Stimulated activated effector memory CD8-positive, alpha-beta T cell treated with anti-CD3 and anti-CD28 coated beads, Interleukin-12 subunit alpha, Interleukin-12 subunit beta, amount 100 ng/mL, for 72 hours (primary cell): ENCODE measurements around the gene C2.

ENCODE experiments used
- ATAC-seq: fragments of 150-1000 bp; cut with Tn5 transposase; 2 replicates; pipeline ENCODE4 v1.10.0; 2021
- DNase-seq, 2 donors: peaks; one replicate each; pipeline ENCODE4 v3.0.0; 2021 to 2022; ENCODE audit warnings: low spot score in 2 of 2
- H3K27ac Mint-ChIP-seq: one replicate; pipeline ENCODE4 v1.8.0; 2022; ENCODE audit warnings: mild to moderate bottlenecking, mixed read lengths
- H3K36me3 Mint-ChIP-seq: one replicate; pipeline ENCODE4 v1.8.0; 2022; ENCODE audit warnings: mild to moderate bottlenecking, mixed read lengths
- H3K4me1 Mint-ChIP-seq: one replicate; pipeline ENCODE4 v1.8.0; 2022; ENCODE audit warnings: mixed read lengths
- H3K4me3 Mint-ChIP-seq: one replicate; pipeline ENCODE4 v1.8.0; 2022; ENCODE audit warnings: mild to moderate bottlenecking, mixed read lengths
- H3K9me3 Mint-ChIP-seq: one replicate; pipeline ENCODE4 v1.8.0; 2022; ENCODE audit warnings: mixed read lengths

Gene C2

GRCh38 chr6:31933537-31933936 lies 6.0 kb downstream of the C2 start:
- Mint-ChIP-seq H3K4me3 (no peak overlapping the region), H3K36me3 (no peaks in the 10 kb centered on the region), H3K9me3 (no peaks in the 10 kb centered on the region), H3K27ac (no peak overlapping the region), H3K4me1 (no peaks in the 10 kb centered on the region)
- DNase-seq = no peak
- ATAC-seq = no peak

GRCh38 chr6:31935021-31935420 lies 7.5 kb downstream of the C2 start:
- Mint-ChIP-seq H3K27ac (no peak overlapping the region), H3K4me1 (no peaks in the 10 kb centered on the region), H3K4me3 (no peak overlapping the region), H3K36me3 (no peaks in the 10 kb centered on the region), H3K9me3 (no peaks in the 10 kb centered on the region)
- DNase-seq = no peak
- no peak for ATAC-seq

- H3K9me3 Mint-ChIP-seq = no peaks in the 10 kb centered on the region
- H3K4me3 Mint-ChIP-seq = no peak overlapping the region
- no peaks in the 10 kb centered on the region for H3K4me1 Mint-ChIP-seq
- no peak for DNase-seq
- H3K36me3 Mint-ChIP-seq = no peaks in the 10 kb centered on the region
- no peak for ATAC-seq
- H3K27ac Mint-ChIP-seq = no peak overlapping the region
These were observed 8.3 kb downstream of the C2 start for GRCh38 chr6:31935823-31936222.

- H3K9me3 Mint-ChIP-seq = no peaks in the 10 kb centered on the region
- ATAC-seq (no peak), DNase-seq (no peak)
- H3K4me1 Mint-ChIP-seq = peaks cover under 1% of the 10 kb centered on the region
- no peak overlapping the region for H3K27ac Mint-ChIP-seq
- H3K4me3 Mint-ChIP-seq = no peak overlapping the region
- no peaks in the 10 kb centered on the region for H3K36me3 Mint-ChIP-seq
These were observed 12.7 kb downstream of the C2 start for GRCh38 chr6:31940256-31940664.

DNA sequence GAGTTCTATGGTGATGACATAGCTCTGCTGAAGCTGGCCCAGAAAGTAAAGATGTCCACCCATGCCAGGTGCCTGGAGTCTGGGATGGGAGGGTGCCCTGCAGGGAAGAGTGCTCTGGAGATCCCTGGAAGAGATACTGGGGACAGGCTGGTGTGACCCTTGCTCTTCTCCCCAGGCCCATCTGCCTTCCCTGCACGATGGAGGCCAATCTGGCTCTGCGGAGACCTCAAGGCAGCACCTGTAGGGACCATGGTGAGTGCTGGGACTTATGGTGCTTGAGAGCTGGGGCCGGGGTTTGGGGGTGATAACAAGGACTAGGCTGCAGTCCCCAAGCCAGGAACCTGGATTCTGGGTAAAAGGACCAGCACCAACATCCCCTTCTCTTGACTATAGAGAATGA lies 16.2 kb downstream of the C2 start:
- Mint-ChIP-seq H3K27ac (no peak overlapping the region), H3K4me3 (no peak overlapping the region), H3K36me3 (no peaks in the 10 kb centered on the region), H3K4me1 (peaks cover 10% of the 10 kb centered on the region), H3K9me3 (no peaks in the 10 kb centered on the region)
- ATAC-seq (no peak), DNase-seq (no peak)

GRCh38 chr6:31945154-31945506 lies 17.6 kb downstream of the C2 start:
- Mint-ChIP-seq H3K9me3 (no peaks in the 10 kb centered on the region), H3K4me3 (no peak overlapping the region), H3K36me3 (no peaks in the 10 kb centered on the region), H3K27ac (no peak overlapping the region), H3K4me1 (peaks cover 10% of the 10 kb centered on the region)
- ATAC-seq (no peak), DNase-seq (no peak)

DNA sequence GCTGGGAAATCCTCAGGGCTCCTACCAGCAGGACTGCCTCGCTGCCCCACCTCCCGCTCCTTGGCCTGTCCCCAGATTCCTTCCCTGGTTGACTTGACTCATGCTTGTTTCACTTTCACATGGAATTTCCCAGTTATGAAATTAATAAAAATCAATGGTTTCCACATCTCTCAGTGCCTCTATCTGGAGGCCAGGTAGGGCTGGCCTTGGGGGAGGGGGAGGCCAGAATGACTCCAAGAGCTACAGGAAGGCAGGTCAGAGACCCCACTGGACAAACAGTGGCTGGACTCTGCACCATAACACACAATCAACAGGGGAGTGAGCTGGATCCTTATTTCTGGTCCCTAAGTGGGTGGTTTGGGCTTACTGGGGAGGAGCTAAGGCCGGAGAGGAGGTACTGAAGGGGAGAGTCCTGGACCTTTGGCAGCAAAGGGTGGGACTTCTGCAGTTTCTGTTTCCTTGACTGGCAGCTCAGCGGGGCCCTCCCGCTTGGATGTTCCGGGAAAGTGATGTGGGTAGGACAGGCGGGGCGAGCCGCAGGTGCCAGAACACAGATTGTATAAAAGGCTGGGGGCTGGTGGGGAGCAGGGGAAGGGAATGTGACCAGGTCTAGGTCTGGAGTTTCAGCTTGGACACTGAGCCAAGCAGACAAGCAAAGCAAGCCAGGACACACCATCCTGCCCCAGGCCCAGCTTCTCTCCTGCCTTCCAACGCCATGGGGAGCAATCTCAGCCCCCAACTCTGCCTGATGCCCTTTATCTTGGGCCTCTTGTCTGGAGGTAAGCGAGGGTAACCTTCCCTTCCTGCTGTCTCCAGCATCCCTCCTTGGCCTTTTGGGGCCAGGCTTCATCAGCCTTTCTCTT lies 18.2 kb downstream of the C2 start, which contains the start of gene CFB:
Gene CFB, plus strand, starts transcription at position 589 of the 863 bp plus-strand sequence. Its CDS starts 127 bp downstream, at position 716.
- H3K9me3 Mint-ChIP-seq = no peaks in the 10 kb centered on the region
- no peak within 1 kb of the TSS for H3K27ac Mint-ChIP-seq
- DNase-seq (no peak), ATAC-seq (no peak)
- H3K4me1 Mint-ChIP-seq = peaks cover 10% of the 10 kb centered on the region
- H3K4me3 Mint-ChIP-seq = no peak within 1 kb of the TSS
- H3K36me3 Mint-ChIP-seq = no peaks in the 10 kb centered on the region

GRCh38 chr6:31946370-31946885 lies 18.9 kb downstream of the C2 start:
- DNase-seq = no peak
- ATAC-seq = no peak
- no peaks in the 10 kb centered on the region for H3K9me3 Mint-ChIP-seq
- no peak overlapping the region for H3K4me3 Mint-ChIP-seq
- no peak overlapping the region for H3K27ac Mint-ChIP-seq
- peaks cover 10% of the 10 kb centered on the region for H3K4me1 Mint-ChIP-seq
- no peaks in the 10 kb centered on the region for H3K36me3 Mint-ChIP-seq

GRCh38 chr6:31947070-31947675 lies 19.7 kb downstream of the C2 start:
- DNase-seq (no peak), ATAC-seq (no peak)
- no peak overlapping the region for H3K4me3 Mint-ChIP-seq
- H3K27ac Mint-ChIP-seq = peak overlapping the region; percentile 23
- peaks cover 10% of the 10 kb centered on the region for H3K4me1 Mint-ChIP-seq
- no peaks in the 10 kb centered on the region for H3K9me3 Mint-ChIP-seq
- H3K36me3 Mint-ChIP-seq = peaks cover 1% of the 10 kb centered on the region

DNA sequence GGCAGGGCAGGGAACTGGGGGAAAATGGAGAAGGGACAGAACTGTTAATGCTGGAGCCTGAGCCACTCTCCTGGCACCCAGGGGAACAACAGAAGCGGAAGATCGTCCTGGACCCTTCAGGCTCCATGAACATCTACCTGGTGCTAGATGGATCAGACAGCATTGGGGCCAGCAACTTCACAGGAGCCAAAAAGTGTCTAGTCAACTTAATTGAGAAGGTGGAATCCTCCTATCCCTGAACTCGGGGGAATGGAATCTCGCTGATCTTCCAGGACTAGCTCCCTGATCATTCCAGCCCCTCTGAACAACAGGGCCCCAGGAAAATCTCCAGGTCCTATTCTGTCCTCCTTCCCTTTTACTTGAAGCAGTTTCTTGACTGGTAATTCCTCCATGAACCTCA lies 20.3 kb downstream of the C2 start:
- Mint-ChIP-seq H3K4me1 (peaks cover 10% of the 10 kb centered on the region), H3K4me3 (no peak overlapping the region), H3K36me3 (peaks cover 8% of the 10 kb centered on the region), H3K9me3 (no peaks in the 10 kb centered on the region), H3K27ac (peak overlapping the region; percentile 23)
- no peak for DNase-seq
- ATAC-seq = no peak

GRCh38 chr6:31948306-31948705 lies 20.8 kb downstream of the C2 start:
- Mint-ChIP-seq H3K27ac (no peak overlapping the region), H3K4me1 (peaks cover 10% of the 10 kb centered on the region), H3K9me3 (no peaks in the 10 kb centered on the region), H3K36me3 (peaks cover 12% of the 10 kb centered on the region), H3K4me3 (no peak overlapping the region)
- DNase-seq = no peak
- no peak for ATAC-seq

DNA sequence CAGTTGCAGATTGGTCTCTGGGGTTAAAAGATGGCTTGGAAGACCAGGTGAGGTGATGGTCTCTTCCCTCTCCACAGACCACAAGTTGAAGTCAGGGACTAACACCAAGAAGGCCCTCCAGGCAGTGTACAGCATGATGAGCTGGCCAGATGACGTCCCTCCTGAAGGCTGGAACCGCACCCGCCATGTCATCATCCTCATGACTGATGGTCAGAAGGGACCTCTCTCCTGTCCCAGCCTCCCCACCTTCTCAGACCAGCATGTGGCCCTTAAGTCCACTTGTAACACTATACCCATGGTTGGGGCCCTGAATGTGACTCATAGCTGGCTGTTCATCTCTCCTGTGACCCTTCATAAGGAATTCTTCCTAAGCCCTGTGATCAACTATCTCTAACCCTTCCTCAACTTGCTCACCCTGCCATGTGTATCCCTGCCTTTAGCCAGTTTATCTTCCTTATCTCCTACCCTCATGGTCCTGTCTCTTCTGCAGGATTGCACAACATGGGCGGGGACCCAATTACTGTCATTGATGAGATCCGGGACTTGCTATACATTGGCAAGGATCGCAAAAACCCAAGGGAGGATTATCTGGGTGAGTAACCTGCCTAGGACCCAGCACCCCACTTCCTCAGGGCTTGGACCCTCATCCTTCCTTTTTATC lies 21.4 kb downstream of the C2 start:
- Mint-ChIP-seq H3K9me3 (no peaks in the 10 kb centered on the region), H3K27ac (peak overlapping the region; percentile 1), H3K36me3 (peaks cover 18% of the 10 kb centered on the region), H3K4me3 (no peak overlapping the region), H3K4me1 (peaks cover 10% of the 10 kb centered on the region)
- DNase-seq (no peak), ATAC-seq (no peak)

GRCh38 chr6:31949926-31950548 lies 22.5 kb downstream of the C2 start:
- Mint-ChIP-seq H3K4me3 (no peak overlapping the region), H3K27ac (peak overlapping the region; percentile 57)
- DNase-seq = no peak

DNA sequence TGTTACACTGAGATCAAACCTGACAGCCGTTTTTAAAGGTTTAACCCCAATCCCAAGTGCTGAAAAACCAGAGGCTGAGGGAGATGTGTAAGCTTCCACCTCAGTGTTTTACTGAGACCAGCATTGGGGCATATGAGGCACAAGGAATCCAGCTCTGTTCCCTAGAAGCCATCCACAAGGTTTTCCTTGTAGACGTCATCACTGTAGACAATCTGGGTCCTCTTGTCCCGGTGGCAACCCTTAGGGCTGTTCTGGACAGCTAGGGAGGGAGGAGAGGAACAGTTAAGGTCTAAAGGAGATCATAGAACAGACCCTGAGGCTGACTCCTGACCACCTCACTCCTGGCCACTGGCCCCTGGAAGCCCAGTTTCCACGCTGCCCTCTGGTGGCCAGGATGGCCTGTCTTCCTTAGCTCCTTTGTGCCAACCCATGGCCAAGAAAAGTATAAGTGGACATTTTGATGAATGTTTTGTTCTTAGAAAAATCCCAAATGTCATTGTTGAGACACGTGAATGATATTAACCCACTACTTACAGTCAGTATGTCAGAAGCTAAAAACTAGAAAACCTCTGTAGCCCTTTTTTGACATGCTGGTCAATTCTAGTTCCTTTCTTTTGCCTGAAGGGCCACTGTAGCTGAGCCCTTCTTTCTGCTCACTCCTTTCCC lies 24.8 kb downstream of the C2 start:
- no peaks in the 10 kb centered on the region for H3K9me3 Mint-ChIP-seq
- peak overlapping the region; percentile 21 for H3K27ac Mint-ChIP-seq
- no peak for DNase-seq
- peaks cover 8% of the 10 kb centered on the region for H3K4me1 Mint-ChIP-seq
- no peak overlapping the region for H3K4me3 Mint-ChIP-seq
- ATAC-seq = peak; percentile 71
- peaks cover 52% of the 10 kb centered on the region for H3K36me3 Mint-ChIP-seq

More at GRCh38 chr6:31949926-31950548, 22.5 kb downstream of the C2 start:
- no peak for ATAC-seq
- Mint-ChIP-seq H3K36me3 (peaks cover 30% of the 10 kb centered on the region), H3K4me1 (peaks cover 10% of the 10 kb centered on the region), H3K9me3 (no peaks in the 10 kb centered on the region)

- ATAC-seq = no peak
- Mint-ChIP-seq H3K4me1 (peaks cover 14% of the 10 kb centered on the region), H3K27ac (peak overlapping the region; percentile 21), H3K9me3 (no peaks in the 10 kb centered on the region), H3K36me3 (peaks cover 58% of the 10 kb centered on the region), H3K4me3 (no peak overlapping the region)
- DNase-seq = no peak
These were observed 25.4 kb downstream of the C2 start for GRCh38 chr6:31952890-31953289.
